Caco-2 (cell line): ENCODE results near the gene VN1R5. TPM values are rescaled to one million over a fixed set of nuclear protein-coding genes. Genes with fewer than 3 reads are reported as not detected.
A peak's percentile ranks its signal among the peaks of the same experiment; 100 is the strongest.
"Not testable (repeated sequence)": the region's sequence is repeated elsewhere in the genome, so short reads cannot be mapped to it uniquely, and the experiment has no call there.

Experiments used
- BruUV-seq: library from RNA; stranded (reverse); fragments of 400-500 nt; replicated peaks from 2 replicates; lab custom pipeline; 2021; lab: Mats Ljungman, UMichigan
- CTCF ChIA-PET: fragments of 300-600 bp; sonication (Branson Sonifier 250); formaldehyde crosslinking; loops from one replicate; lab custom pipeline; 2022; ENCODE audit warnings: antibody characterized with exemption; lab: Charles Lee
- POLR2A ChIA-PET: fragments of 300-600 bp; sonication (Branson Sonifier 250); formaldehyde crosslinking; loops from one replicate; lab custom pipeline; 2022; ENCODE audit warnings: antibody characterized with exemption; lab: Charles Lee
- DNase-seq, 2 experiments: peaks; one replicate each; pipeline versions ENCODE4 v3.0.0 to v3.0.0-alpha.2; 2020 to 2022
- H3K27me3 ChIP-seq: replicated peaks from 2 replicates; pipeline ENCODE4 v1.6.0; 2011; ENCODE audit warnings: low read length; ENCODE audit not compliant: control insufficient read depth, insufficient read depth
- H3K36me3 ChIP-seq: 2 replicates; pipeline ENCODE4 v1.5.1; 2011; ENCODE audit warnings: low read length; ENCODE audit not compliant: control insufficient read depth, insufficient read depth
- H3K4me1 ChIP-seq: fragments of 250-450 bp; sonication (Bioruptor Pico); 2 replicates; pipeline ENCODE4 v1.5.1; 2020; ENCODE audit warnings: mild to moderate bottlenecking
- H3K4me3 ChIP-seq: 2 replicates; pipeline ENCODE4 v1.5.1; 2011; ENCODE audit warnings: low read depth, mild to moderate bottlenecking, control low read depth, low read length
- H3K9me3 ChIP-seq: fragments of 250-450 bp; sonication (Bioruptor Pico); 2 replicates; pipeline ENCODE4 v1.5.1; 2020; ENCODE audit warnings: mild to moderate bottlenecking, moderate library complexity
- H3K27ac Mint-ChIP-seq: one replicate; pipeline ENCODE4 v1.8.0; 2022; ENCODE audit warnings: mixed read lengths; ENCODE audit not compliant: unreplicated experiment
- H3K27me3 Mint-ChIP-seq: one replicate; pipeline ENCODE4 v1.8.0; 2022; ENCODE audit warnings: mixed read lengths; ENCODE audit not compliant: insufficient read depth, unreplicated experiment
- H3K36me3 Mint-ChIP-seq: one replicate; pipeline ENCODE4 v1.8.0; 2022; ENCODE audit warnings: mild to moderate bottlenecking, mixed read lengths; ENCODE audit not compliant: insufficient read depth, unreplicated experiment
- H3K4me1 Mint-ChIP-seq: one replicate; pipeline ENCODE4 v1.8.0; 2022; ENCODE audit warnings: low read depth, mixed read lengths; ENCODE audit not compliant: unreplicated experiment
- H3K4me3 Mint-ChIP-seq: one replicate; pipeline ENCODE4 v1.8.0; 2022; ENCODE audit warnings: mild to moderate bottlenecking, moderate library complexity, mixed read lengths; ENCODE audit not compliant: unreplicated experiment
- H3K9me3 Mint-ChIP-seq: one replicate; pipeline ENCODE4 v1.8.0; 2022; ENCODE audit warnings: mixed read lengths; ENCODE audit not compliant: unreplicated experiment
- intact Hi-C: fragments of 100-400 bp; cut with micrococcal nuclease; formaldehyde crosslinking; loops from one replicate; pipeline ENCODE4 v1.10.0; 2022; ENCODE audit not compliant: unreplicated experiment
- total RNA-seq: library from RNA; stranded (reverse); gene quantifications from 2 replicates; pipeline ENCODE4 v1.2.3, GENCODE V29; 2022
- TF ChIP-seq, protein P1 (sequence below), 2 experiments: fragments of 200-600 bp in 1 of 2; IDR thresholded peaks; 1 replicate in 1 of 2; 2 replicates in 1 of 2; pipeline versions ENCODE4 v1.5.1 to v1.8.0; 2011 to 2022; ENCODE audit warnings: antibody characterized with exemption in 1 of 2, control low read depth in 1 of 2, inconsistent platforms in 1 of 2, low read depth in 1 of 2, low read length in 1 of 2, mild to moderate bottlenecking in 1 of 2, moderate library complexity in 1 of 2; ENCODE audit not compliant: insufficient read depth in 1 of 2, severe bottlenecking in 1 of 2, unreplicated experiment in 1 of 2

Gene VN1R5
- total RNA-seq, 1 experiment from 2014 or later: not detected

GRCh38 chr1:247286134-247286670, 30.3 kb downstream of the VN1R5 start:
- peaks cover 34% of the 10 kb centered on the region for H3K9me3 Mint-ChIP-seq
- H3K36me3 Mint-ChIP-seq: no peaks in the 10 kb centered on the region
- peaks cover 4% of the 10 kb centered on the region for H3K4me1 Mint-ChIP-seq
- intact Hi-C loops: no loop called here
- TF ChIP-seq, protein P1, sequence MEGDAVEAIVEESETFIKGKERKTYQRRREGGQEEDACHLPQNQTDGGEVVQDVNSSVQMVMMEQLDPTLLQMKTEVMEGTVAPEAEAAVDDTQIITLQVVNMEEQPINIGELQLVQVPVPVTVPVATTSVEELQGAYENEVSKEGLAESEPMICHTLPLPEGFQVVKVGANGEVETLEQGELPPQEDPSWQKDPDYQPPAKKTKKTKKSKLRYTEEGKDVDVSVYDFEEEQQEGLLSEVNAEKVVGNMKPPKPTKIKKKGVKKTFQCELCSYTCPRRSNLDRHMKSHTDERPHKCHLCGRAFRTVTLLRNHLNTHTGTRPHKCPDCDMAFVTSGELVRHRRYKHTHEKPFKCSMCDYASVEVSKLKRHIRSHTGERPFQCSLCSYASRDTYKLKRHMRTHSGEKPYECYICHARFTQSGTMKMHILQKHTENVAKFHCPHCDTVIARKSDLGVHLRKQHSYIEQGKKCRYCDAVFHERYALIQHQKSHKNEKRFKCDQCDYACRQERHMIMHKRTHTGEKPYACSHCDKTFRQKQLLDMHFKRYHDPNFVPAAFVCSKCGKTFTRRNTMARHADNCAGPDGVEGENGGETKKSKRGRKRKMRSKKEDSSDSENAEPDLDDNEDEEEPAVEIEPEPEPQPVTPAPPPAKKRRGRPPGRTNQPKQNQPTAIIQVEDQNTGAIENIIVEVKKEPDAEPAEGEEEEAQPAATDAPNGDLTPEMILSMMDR (IDR thresholded peaks at IDR 0.05; ENCODE audit: insufficient read depth in 1 of 2, low read depth in 1 of 2, low read length in 1 of 2, severe bottlenecking in 1 of 2, unreplicated experiment in 1 of 2): no peak
- CTCF ChIA-PET: no interaction called here
- Histone ChIP-seq H3K4me1 (no peaks in the 10 kb centered on the region), H3K9me3 (no peaks in the 10 kb centered on the region), H3K36me3 (no peaks in the 10 kb centered on the region), H3K4me3 (no peak overlapping the region), H3K27me3 (no peaks in the 10 kb centered on the region)
- no TSS peak for BruUV-seq
- H3K27ac Mint-ChIP-seq: no peak overlapping the region
- no peak for DNase-seq
- H3K27me3 Mint-ChIP-seq: no peaks in the 10 kb centered on the region
- no peak overlapping the region for H3K4me3 Mint-ChIP-seq
- POLR2A ChIA-PET: no interaction called here

DNA sequence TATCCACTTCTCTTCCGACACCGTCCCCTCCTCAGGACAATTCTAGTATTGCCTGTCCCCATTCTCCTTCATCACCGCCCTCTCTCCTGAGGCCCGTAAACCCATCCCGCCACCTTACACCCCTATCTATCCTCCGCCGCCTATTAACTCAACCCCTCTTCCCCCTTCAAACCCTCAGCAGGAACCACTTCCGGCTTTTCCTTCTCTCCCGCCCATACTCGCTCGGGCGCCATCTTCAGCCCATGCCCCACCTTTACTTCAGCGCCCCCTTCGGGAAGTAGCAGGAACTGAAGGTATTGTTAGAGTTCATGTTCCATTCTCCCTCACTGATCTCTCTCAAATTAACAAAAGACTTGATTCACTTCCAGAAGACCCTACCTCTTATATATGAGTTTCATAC, 31.6 kb downstream of the VN1R5 start:
- TF ChIP-seq, protein P1 (IDR thresholded peaks at IDR 0.05; ENCODE audit: insufficient read depth in 1 of 2, low read depth in 1 of 2, low read length in 1 of 2, severe bottlenecking in 1 of 2, unreplicated experiment in 1 of 2): peak in 1 of 2 experiments; percentile 24
- POLR2A ChIA-PET: no interaction called here
- H3K27ac Mint-ChIP-seq: no peak overlapping the region

DNA sequence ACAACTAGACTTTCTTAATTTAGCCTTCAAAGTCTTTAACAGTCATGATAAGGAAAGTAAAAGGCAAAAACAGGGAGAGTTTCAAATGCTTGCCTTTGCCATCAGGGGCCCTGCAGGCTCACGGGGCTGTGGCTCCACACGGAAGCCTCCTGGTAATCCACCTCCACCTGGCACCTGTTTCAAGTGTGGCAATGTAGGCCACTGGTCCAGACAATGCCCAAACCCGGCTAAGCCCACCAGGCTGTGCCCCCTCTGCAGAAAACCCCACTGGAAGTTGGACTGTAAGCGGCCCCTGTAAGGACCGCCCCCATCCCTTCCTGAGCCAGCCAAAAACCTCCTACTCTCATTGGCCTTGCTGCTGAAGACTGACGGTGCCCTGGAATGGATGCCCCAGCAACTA, 32.5 kb downstream of the VN1R5 start:
- no peak for DNase-seq
- intact Hi-C loops: no loop called here
- no peaks in the 10 kb centered on the region for H3K36me3 ChIP-seq
- H3K4me3 Mint-ChIP-seq: no peak overlapping the region
- no peaks in the 10 kb centered on the region for H3K4me1 Mint-ChIP-seq
- BruUV-seq: no TSS peak
- TF ChIP-seq, protein P1 (IDR thresholded peaks at IDR 0.05; ENCODE audit: insufficient read depth in 1 of 2, low read depth in 1 of 2, low read length in 1 of 2, severe bottlenecking in 1 of 2, unreplicated experiment in 1 of 2): no peak
- no peaks in the 10 kb centered on the region for H3K4me1 ChIP-seq
- H3K4me3 ChIP-seq: no peak overlapping the region
- H3K27ac Mint-ChIP-seq: no peak overlapping the region
- no peaks in the 10 kb centered on the region for H3K9me3 ChIP-seq
- no peaks in the 10 kb centered on the region for H3K36me3 Mint-ChIP-seq
- CTCF ChIA-PET: no interaction called here
- H3K27me3 ChIP-seq: no peaks in the 10 kb centered on the region
- POLR2A ChIA-PET: no interaction called here
- H3K27me3 Mint-ChIP-seq: no peaks in the 10 kb centered on the region
- H3K9me3 Mint-ChIP-seq: peaks cover 34% of the 10 kb centered on the region

More for the DNA sequence above, 31.6 kb downstream of the VN1R5 start:
- CTCF ChIA-PET: no interaction called here
- no peak for DNase-seq
- no peaks in the 10 kb centered on the region for H3K27me3 Mint-ChIP-seq
- no peaks in the 10 kb centered on the region for H3K27me3 ChIP-seq
- no peaks in the 10 kb centered on the region for H3K36me3 ChIP-seq
- peaks cover 34% of the 10 kb centered on the region for H3K9me3 Mint-ChIP-seq
- H3K36me3 Mint-ChIP-seq: no peaks in the 10 kb centered on the region
- intact Hi-C loops: no loop called here
- no TSS peak for BruUV-seq
- no peaks in the 10 kb centered on the region for H3K9me3 ChIP-seq
- no peak overlapping the region for H3K4me3 ChIP-seq
- no peaks in the 10 kb centered on the region for H3K4me1 Mint-ChIP-seq
- no peaks in the 10 kb centered on the region for H3K4me1 ChIP-seq
- H3K4me3 Mint-ChIP-seq: no peak overlapping the region

GRCh38 chr1:247289274-247289892, 33.5 kb downstream of the VN1R5 start:
- H3K27me3 ChIP-seq, H3K36me3 ChIP-seq, DNase-seq, H3K36me3 Mint-ChIP-seq, H3K4me1 Mint-ChIP-seq, CTCF ChIA-PET, H3K27me3 Mint-ChIP-seq, H3K4me1 ChIP-seq, intact Hi-C loops, H3K27ac Mint-ChIP-seq, H3K4me3 ChIP-seq, H3K9me3 ChIP-seq, POLR2A ChIA-PET, H3K4me3 Mint-ChIP-seq, BruUV-seq: not testable (repeated sequence)
- peaks cover 34% of the 10 kb centered on the region for H3K9me3 Mint-ChIP-seq
